Transverse colon (tissue), 4 donors: Measurements from ENCODE around the gene ABCD1. TPM values are rescaled to one million over a fixed set of nuclear protein-coding genes. Genes with fewer than 3 reads are reported as not detected.
"Not testable (repeated sequence)": the region's sequence is repeated elsewhere in the genome, so short reads cannot be mapped to it uniquely, and the experiment has no call there.

Experiments
- DNase-seq: peaks from one replicate; pipeline ENCODE4 v3.0.0-alpha.2; 2019
- H3K27ac ChIP-seq, 4 donors: fragments of 200-600 bp; sonication (generic); 2 replicates each; pipeline ENCODE4 v1.5.1; 2016 to 2018; ENCODE audit warnings: inconsistent platforms in 4 of 4
- H3K27me3 ChIP-seq: fragments of 200-600 bp; sonication (generic); 2 replicates; pipeline ENCODE4 v1.5.1; 2017; ENCODE audit warnings: inconsistent platforms
- H3K36me3 ChIP-seq, 4 donors: fragments of 200-600 bp; sonication (generic); 2 replicates each; pipeline ENCODE4 v1.5.1; 2017 to 2019; ENCODE audit warnings: inconsistent platforms in 4 of 4
- H3K4me1 ChIP-seq, 4 donors: fragments of 200-600 bp; sonication (generic); 2 replicates each; pipeline ENCODE4 v1.5.1; 2017 to 2020; ENCODE audit warnings: inconsistent platforms in 4 of 4
- H3K4me3 ChIP-seq, 4 donors: fragments of 200-600 bp; sonication (generic); 1 replicate in 1 of 4; 2 replicates in 3 of 4; pipeline versions ENCODE4 v1.5.1 to v1.6.1; 2017 to 2019; ENCODE audit warnings: inconsistent platforms in 4 of 4
- H3K9me3 ChIP-seq, 2 donors: fragments of 200-600 bp; sonication (generic); 2 replicates each; pipeline ENCODE4 v1.5.1; 2017 to 2019; ENCODE audit warnings: inconsistent platforms in 2 of 2
- CTCF ChIP-seq, 5 experiments: fragments of 200-600 bp in 3 of 5; fragments of 450-650 bp in 2 of 5; sonication (generic) in 3 of 5; IDR thresholded peaks; 1 replicate in 2 of 5; 2 replicates in 3 of 5; pipeline ENCODE4 v1.5.1; 2016 to 2017; ENCODE audit warnings: antibody characterized with exemption in 5 of 5, inconsistent platforms in 3 of 5, mild to moderate bottlenecking in 2 of 5, moderate library complexity in 1 of 5
- EP300 ChIP-seq: sonication (generic); formaldehyde crosslinking; IDR thresholded peaks from one replicate; pipeline ENCODE4 v1.6.1; 2017; ENCODE audit warnings: antibody characterized with exemption, low read depth
- POLR2A ChIP-seq: fragments of 450-650 bp; IDR thresholded peaks from one replicate; pipeline ENCODE4 v1.6.1; 2016; ENCODE audit warnings: antibody characterized with exemption, mild to moderate bottlenecking, moderate library complexity
- POLR2AphosphoS5 ChIP-seq, 3 donors: sonication (generic); formaldehyde crosslinking; IDR thresholded peaks; one replicate each; pipeline ENCODE4 v1.6.1; 2016; ENCODE audit warnings: antibody characterized with exemption in 3 of 3
- WGBS, 2 donors: methylation state at CpG; one replicate each; pipeline ENCODE4 v1.1.5; 2018; ENCODE audit warnings: low coverage in 1 of 2; 5-methylcytosine and 5-hydroxymethylcytosine counted together
- in situ Hi-C, 4 donors: fragments of 200-750 bp; cut with MboI; loops; one replicate each; pipeline versions ENCODE4 v1.15.0 to v1.15.1; 2017; ENCODE audit warnings: low sequenced_read_pairs in 3 of 4, low pct_ligation_motif_present in 1 of 4, low pct_unique_long_range_greater_than_20kb in 1 of 4
- intact Hi-C: fragments of 100-400 bp; cut with DNase I; formaldehyde crosslinking; loops from one replicate; pipeline ENCODE4 v1.15.1; 2023; ENCODE audit warnings: low total_unique reads
- total RNA-seq, 4 donors: library from RNA; depleted of rRNA; stranded (reverse); fragments of >200 nt; gene quantifications; one replicate each; pipeline ENCODE4 v1.1.0, GENCODE V29; 2016

Gene ABCD1
- total RNA-seq, 4 donors from 2014 or later: 7.0 to 50.5 (median 18.1) TPM

- peak overlapping the region; percentile 86 to 88 (median 87) for H3K27ac ChIP-seq
- H3K9me3 ChIP-seq: no peaks in the 10 kb centered on the region
- H3K27me3 ChIP-seq: no peaks in the 10 kb centered on the region
- peaks cover 6 to 45% (median 24%) of the 10 kb centered on the region in 4 donors for H3K4me1 ChIP-seq
- no peak overlapping the region for H3K4me3 ChIP-seq
- 60 to 84% methylated on average over 2 to 15 of the region's 16 CpGs for WGBS, 2 donors
- H3K36me3 ChIP-seq: no peaks in the 10 kb centered on the region
- in situ Hi-C loops (no loop called here), intact Hi-C loops (no loop called here)
- no peak for DNase-seq
- TF ChIP-seq CTCF (IDR thresholded peaks at IDR 0.05) (no peak), EP300 (no peak), POLR2A (no peak), POLR2AphosphoS5 (IDR thresholded peaks at IDR 0.05) (no peak)
Measured at GRCh38 chrX:153697924-153698865, 26.5 kb upstream of the ABCD1 start.

GRCh38 chrX:153699210-153699783 is 25.4 kb upstream of the ABCD1 start:
- Histone ChIP-seq H3K4me1 (peaks cover 6 to 54% (median 31%) of the 10 kb centered on the region in 4 donors), H3K27ac (peak overlapping the region; percentile 86 to 88 (median 87))
- H3K9me3 ChIP-seq, in situ Hi-C loops, H3K27me3 ChIP-seq, intact Hi-C loops, H3K36me3 ChIP-seq, H3K4me3 ChIP-seq: not testable (repeated sequence)
- 58% methylated on average over 14 of the region's 16 CpGs; no CpG with 5 or more reads in 1 of the 2 donors for WGBS, 2 donors
- peak; percentile 63 for DNase-seq
- peak; percentile 21 for TF ChIP-seq POLR2A

GRCh38 chrX:153699784-153700371 is 24.8 kb upstream of the ABCD1 start:
- intact Hi-C loops, H3K4me3 ChIP-seq, in situ Hi-C loops, H3K27me3 ChIP-seq, H3K36me3 ChIP-seq, H3K9me3 ChIP-seq: not testable (repeated sequence)
- TF ChIP-seq POLR2AphosphoS5 (IDR thresholded peaks at IDR 0.05): peak in 1 of 3 donors; percentile 17
- 55% methylated on average over 12 of the region's 18 CpGs; no CpG with 5 or more reads in 1 of the 2 donors for WGBS, 2 donors
- Histone ChIP-seq H3K27ac (peak overlapping the region; percentile 86 to 88 (median 87)), H3K4me1 (peaks cover 6 to 54% (median 31%) of the 10 kb centered on the region in 4 donors)
- DNase-seq: peak; percentile 72

- no peaks in the 10 kb centered on the region for H3K36me3 ChIP-seq
- H3K4me1 ChIP-seq: peaks cover 6 to 52% (median 31%) of the 10 kb centered on the region in 4 donors
- TF ChIP-seq EP300: no peak
- no peak for TF ChIP-seq POLR2A
- TF ChIP-seq POLR2AphosphoS5 (IDR thresholded peaks at IDR 0.05): no peak
- TF ChIP-seq CTCF (IDR thresholded peaks at IDR 0.05): no peak
- no peaks in the 10 kb centered on the region for H3K9me3 ChIP-seq
- no peak for DNase-seq
- H3K4me3 ChIP-seq: no peak overlapping the region
- intact Hi-C loops (no loop called here), in situ Hi-C loops (no loop called here)
- no peaks in the 10 kb centered on the region for H3K27me3 ChIP-seq
- H3K27ac ChIP-seq: peak overlapping the region; percentile 86 to 88 (median 87)
- WGBS, 2 donors: 64% methylated on average over 15 of the region's 15 CpGs; no CpG with 5 or more reads in 1 of the 2 donors
Measured at GRCh38 chrX:153700376-153700945, 24.2 kb upstream of the ABCD1 start.
